SKM-1 treated with dmso at 0.1 percent for 144 hours (cell line): ENCODE results near the gene MTCL3.
"Not testable (repeated sequence)": the region's sequence is repeated elsewhere in the genome, so short reads cannot be mapped to it uniquely, and the experiment has no call there.

Source experiments
- DNase-seq: peaks from one replicate; lab custom pipeline; 2025; ENCODE audit not compliant: unreplicated experiment; lab: John Stamatoyannopoulos, UW

Gene MTCL3

GRCh38 chr6:127434651-127435050 is 84.5 kb downstream of the MTCL3 start:
- DNase-seq, result no peak

GRCh38 chr6:127428562-127428961 is 90.6 kb downstream of the MTCL3 start:
- DNase-seq, result not testable (repeated sequence)

GRCh38 chr6:127423921-127424320 is 95.2 kb downstream of the MTCL3 start:
- DNase-seq, result peak; percentile 3
